Cortex of kidney (tissue), 1 donor: ENCODE results near the gene TCF4.

Source experiments
- DNase-seq: peaks from one replicate; lab custom pipeline; 2025; lab: John Stamatoyannopoulos, UW

The TCF4 gene

GRCh38 chr18:55234366-55235093, 353.5 kb downstream of the TCF4 start:
- no peak for DNase-seq

GRCh38 chr18:55233857-55234256, 354.1 kb downstream of the TCF4 start:
- no peak for DNase-seq

- DNase-seq = no peak
Observed at GRCh38 chr18:55232506-55232905, 355.5 kb downstream of the TCF4 start.

GRCh38 chr18:55229682-55230081, 358.3 kb downstream of the TCF4 start:
- DNase-seq = no peak

GRCh38 chr18:55228707-55229106, 359.3 kb downstream of the TCF4 start:
- DNase-seq = no peak

GRCh38 chr18:55228191-55228590, 359.8 kb downstream of the TCF4 start:
- no peak for DNase-seq

- no peak for DNase-seq
Observed at GRCh38 chr18:55227771-55228170, 360.2 kb downstream of the TCF4 start.

GRCh38 chr18:55226044-55226443, 361.9 kb downstream of the TCF4 start:
- no peak for DNase-seq

- DNase-seq = no peak
Observed at GRCh38 chr18:55224086-55224625, 363.8 kb downstream of the TCF4 start.

- DNase-seq = no peak
Observed at GRCh38 chr18:55221622-55222021, 366.4 kb downstream of the TCF4 start.

- no peak for DNase-seq
Observed at GRCh38 chr18:55220523-55220922, 367.5 kb downstream of the TCF4 start.

- no peak for DNase-seq
Observed at GRCh38 chr18:55219823-55220222, 368.2 kb downstream of the TCF4 start.

- DNase-seq = no peak
Observed at GRCh38 chr18:55219059-55219458, 368.9 kb downstream of the TCF4 start.

- DNase-seq = no peak
Observed at GRCh38 chr18:55214969-55215368, 373.0 kb downstream of the TCF4 start.

- DNase-seq = no peak
Observed at GRCh38 chr18:55214534-55214933, 373.5 kb downstream of the TCF4 start.

- DNase-seq = no peak
Observed at GRCh38 chr18:55213586-55213985, 374.4 kb downstream of the TCF4 start.

GRCh38 chr18:55206927-55207326, 381.1 kb downstream of the TCF4 start:
- no peak for DNase-seq

GRCh38 chr18:55202232-55202917, 385.6 kb downstream of the TCF4 start:
- no peak for DNase-seq

GRCh38 chr18:55199291-55199963, 388.6 kb downstream of the TCF4 start:
- DNase-seq = no peak

GRCh38 chr18:55195863-55196262, 392.1 kb downstream of the TCF4 start:
- no peak for DNase-seq

- no peak for DNase-seq
Observed at GRCh38 chr18:55189972-55190371, 398.0 kb downstream of the TCF4 start.

GRCh38 chr18:55186588-55186987, 401.4 kb downstream of the TCF4 start:
- no peak for DNase-seq

- DNase-seq = no peak
Observed at GRCh38 chr18:55185391-55185790, 402.6 kb downstream of the TCF4 start.
